Prostate gland (tissue), 2 donors: ENCODE results near the gene TBL3. TPM values are rescaled to one million over a fixed set of nuclear protein-coding genes. Genes with fewer than 3 reads are reported as not detected.

Experiments
- DNase-seq: peaks from one replicate; pipeline ENCODE4 v3.0.0-alpha.2; 2019; ENCODE audit warnings: low spot score
- H3K27ac ChIP-seq, 2 donors: fragments of 200-600 bp; sonication (generic); 2 replicates each; pipeline ENCODE4 v1.5.1; 2017 to 2019
- H3K27me3 ChIP-seq: fragments of 200-600 bp; sonication (generic); replicated peaks from 2 replicates; pipeline ENCODE4 v1.5.1; 2019; ENCODE audit not compliant: insufficient read depth
- H3K36me3 ChIP-seq, 2 donors: fragments of 200-600 bp; sonication (generic); 1 replicate in 1 of 2; 2 replicates in 1 of 2; pipeline versions ENCODE4 v1.5.1 to v1.8.1; 2017 to 2019
- H3K4me1 ChIP-seq: fragments of 200-600 bp; sonication (generic); replicated peaks from 2 replicates; pipeline ENCODE4 v1.5.1; 2019
- H3K4me3 ChIP-seq, 2 donors: fragments of 200-600 bp; sonication (generic); 2 replicates each; pipeline ENCODE4 v1.5.1; 2017 to 2019
- H3K9me3 ChIP-seq: fragments of 200-600 bp; sonication (generic); 2 replicates; pipeline ENCODE4 v1.5.1; 2017
- POLR2A ChIP-seq: fragments of 450-650 bp; IDR thresholded peaks from one replicate; pipeline ENCODE4 v1.6.1; 2016; ENCODE audit warnings: antibody characterized with exemption, mild to moderate bottlenecking
- POLR2AphosphoS5 ChIP-seq: sonication (generic); formaldehyde crosslinking; IDR thresholded peaks from one replicate; pipeline ENCODE4 v1.6.1; 2017; ENCODE audit warnings: antibody characterized with exemption
- WGBS: methylation state at CpG from one replicate; pipeline ENCODE4 v1.1.5; 2018; 5-methylcytosine and 5-hydroxymethylcytosine counted together
- intact Hi-C: fragments of 100-400 bp; cut with DNase I; formaldehyde crosslinking; loops from one replicate; pipeline ENCODE4 v1.14.2; 2022
- total RNA-seq, 2 donors: library from RNA; depleted of rRNA; stranded (reverse); fragments of >200 nt; gene quantifications; one replicate each; pipeline ENCODE4 v1.1.0, GENCODE V29; 2016
- TF ChIP-seq, protein P1 (sequence below), 4 experiments: fragments of 200-600 bp in 2 of 4; fragments of 450-650 bp in 2 of 4; sonication (generic) in 2 of 4; IDR thresholded peaks; 1 replicate in 3 of 4; 2 replicates in 1 of 4; pipeline ENCODE4 v1.5.1; 2016 to 2019; ENCODE audit warnings: antibody characterized with exemption in 4 of 4, mild to moderate bottlenecking in 2 of 4, moderate library complexity in 2 of 4

The TBL3 gene
- total RNA-seq, 2 donors from 2014 or later, result 54.3 to 57.1 TPM

DNA sequence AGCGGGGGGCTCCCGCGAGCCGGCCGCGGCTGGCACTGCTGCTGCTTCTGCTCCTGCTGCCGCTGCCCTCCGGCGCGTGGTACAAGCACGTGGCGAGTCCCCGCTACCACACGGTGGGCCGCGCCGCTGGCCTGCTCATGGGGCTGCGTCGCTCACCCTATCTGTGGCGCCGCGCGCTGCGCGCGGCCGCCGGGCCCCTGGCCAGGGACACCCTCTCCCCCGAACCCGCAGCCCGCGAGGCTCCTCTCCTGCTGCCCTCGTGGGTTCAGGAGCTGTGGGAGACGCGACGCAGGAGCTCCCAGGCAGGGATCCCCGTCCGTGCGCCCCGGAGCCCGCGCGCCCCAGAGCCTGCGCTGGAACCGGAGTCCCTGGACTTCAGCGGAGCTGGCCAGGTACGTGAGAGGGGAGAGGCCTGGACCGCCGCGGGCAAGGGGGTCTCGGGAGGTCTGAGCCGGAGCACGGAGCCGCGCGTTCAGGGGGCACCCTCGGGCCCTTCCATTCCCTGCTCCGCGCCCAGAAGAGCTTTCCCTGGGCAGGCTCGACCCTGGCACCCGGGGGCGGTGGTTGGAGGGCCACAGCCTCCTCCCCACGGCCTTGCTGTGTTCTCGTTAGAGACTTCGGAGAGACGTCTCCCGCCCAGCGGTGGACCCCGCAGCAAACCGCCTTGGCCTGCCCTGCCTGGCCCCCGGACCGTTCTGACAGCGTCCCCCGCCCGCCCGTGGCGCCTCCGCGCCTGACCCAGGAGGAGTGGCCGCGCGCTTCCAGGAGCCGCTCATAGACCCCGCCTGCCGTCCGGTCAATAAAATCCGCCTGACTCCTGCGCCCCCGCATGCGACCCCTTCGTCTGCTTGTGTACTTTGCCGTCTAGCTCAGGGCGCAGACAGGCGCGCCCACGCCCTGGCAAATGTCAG lies 48.3 kb downstream of the TBL3 start:
- Histone ChIP-seq H3K27me3 (peaks cover 5% of the 10 kb centered on the region), H3K27ac (no peak overlapping the region), H3K36me3 (no peaks in the 10 kb centered on the region), H3K4me3 (no peak overlapping the region), H3K9me3 (no peaks in the 10 kb centered on the region), H3K4me1 (peaks cover 9% of the 10 kb centered on the region)
- WGBS, result under 1% methylated on average over 33 of the region's 96 CpGs
- intact Hi-C loops, result loop anchor here (10.0 kb wide), 1 partner anchor 225 kb away; no protein-coding TSS in a partner anchor
- DNase-seq, result no peak
- no peak for TF ChIP-seq POLR2A
- TF ChIP-seq, protein P1, sequence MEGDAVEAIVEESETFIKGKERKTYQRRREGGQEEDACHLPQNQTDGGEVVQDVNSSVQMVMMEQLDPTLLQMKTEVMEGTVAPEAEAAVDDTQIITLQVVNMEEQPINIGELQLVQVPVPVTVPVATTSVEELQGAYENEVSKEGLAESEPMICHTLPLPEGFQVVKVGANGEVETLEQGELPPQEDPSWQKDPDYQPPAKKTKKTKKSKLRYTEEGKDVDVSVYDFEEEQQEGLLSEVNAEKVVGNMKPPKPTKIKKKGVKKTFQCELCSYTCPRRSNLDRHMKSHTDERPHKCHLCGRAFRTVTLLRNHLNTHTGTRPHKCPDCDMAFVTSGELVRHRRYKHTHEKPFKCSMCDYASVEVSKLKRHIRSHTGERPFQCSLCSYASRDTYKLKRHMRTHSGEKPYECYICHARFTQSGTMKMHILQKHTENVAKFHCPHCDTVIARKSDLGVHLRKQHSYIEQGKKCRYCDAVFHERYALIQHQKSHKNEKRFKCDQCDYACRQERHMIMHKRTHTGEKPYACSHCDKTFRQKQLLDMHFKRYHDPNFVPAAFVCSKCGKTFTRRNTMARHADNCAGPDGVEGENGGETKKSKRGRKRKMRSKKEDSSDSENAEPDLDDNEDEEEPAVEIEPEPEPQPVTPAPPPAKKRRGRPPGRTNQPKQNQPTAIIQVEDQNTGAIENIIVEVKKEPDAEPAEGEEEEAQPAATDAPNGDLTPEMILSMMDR (IDR thresholded peaks at IDR 0.05), result no peak
- no peak for TF ChIP-seq POLR2AphosphoS5

DNA sequence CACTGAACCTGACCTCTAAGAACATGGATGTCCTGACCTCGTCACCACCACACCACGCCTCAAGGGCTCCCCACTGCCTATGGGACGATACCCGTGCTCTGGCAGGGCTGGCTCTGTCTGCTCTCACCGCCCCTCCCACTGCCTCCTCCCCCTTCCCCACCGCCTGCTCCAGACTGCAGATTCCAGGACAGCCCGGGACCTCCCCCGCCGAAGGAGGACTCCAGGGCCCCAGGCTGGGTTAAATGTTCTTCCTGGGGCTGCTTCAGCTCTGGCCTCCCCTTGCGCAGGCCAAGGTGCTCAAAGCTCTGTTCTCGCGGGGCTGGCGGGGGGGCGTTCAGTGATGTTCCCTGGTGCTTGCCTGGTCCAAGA lies 50.9 kb downstream of the TBL3 start:
- WGBS, result 1% methylated on average over 14 of the region's 14 CpGs
- no peak for DNase-seq
- H3K4me1 ChIP-seq, result peaks cover 9% of the 10 kb centered on the region
- H3K36me3 ChIP-seq, result no peaks in the 10 kb centered on the region
- intact Hi-C loops, result loop anchor here (2.0 to 10.0 kb wide), 2 partner anchors 118 to 222 kb away; no protein-coding TSS in a partner anchor
- H3K9me3 ChIP-seq, result no peaks in the 10 kb centered on the region
- H3K27me3 ChIP-seq, result peaks cover 5% of the 10 kb centered on the region
- no peak for TF ChIP-seq POLR2A
- no peak for TF ChIP-seq POLR2AphosphoS5
- TF ChIP-seq, protein P1 (IDR thresholded peaks at IDR 0.05), result no peak
- peak overlapping the region in 1 of 2 donors; percentile 71 for H3K27ac ChIP-seq
- peak overlapping the region in 1 of 2 donors; percentile 23 for H3K4me3 ChIP-seq

GRCh38 chr16:2023092-2024031 lies 51.5 kb downstream of the TBL3 start:
- peak; percentile 92 for DNase-seq
- H3K9me3 ChIP-seq, result no peaks in the 10 kb centered on the region
- peaks cover 10% of the 10 kb centered on the region for H3K4me1 ChIP-seq
- TF ChIP-seq POLR2AphosphoS5 (peak; percentile 88), POLR2A (peak; percentile 58)
- TF ChIP-seq, protein P1 (IDR thresholded peaks at IDR 0.05), result peak; percentile 97 to 100 (median 99)
- intact Hi-C loops, result loop anchor here (2.0 to 10.0 kb wide), 2 partner anchors 117 to 221 kb away; no protein-coding TSS in a partner anchor
- H3K4me3 ChIP-seq, result peak overlapping the region in 1 of 2 donors; percentile 23
- H3K36me3 ChIP-seq, result no peaks in the 10 kb centered on the region
- peak overlapping the region; percentile 67 to 71 for H3K27ac ChIP-seq
- WGBS, result 7% methylated on average over 43 of the region's 53 CpGs
- H3K27me3 ChIP-seq, result peaks cover 5% of the 10 kb centered on the region

DNA sequence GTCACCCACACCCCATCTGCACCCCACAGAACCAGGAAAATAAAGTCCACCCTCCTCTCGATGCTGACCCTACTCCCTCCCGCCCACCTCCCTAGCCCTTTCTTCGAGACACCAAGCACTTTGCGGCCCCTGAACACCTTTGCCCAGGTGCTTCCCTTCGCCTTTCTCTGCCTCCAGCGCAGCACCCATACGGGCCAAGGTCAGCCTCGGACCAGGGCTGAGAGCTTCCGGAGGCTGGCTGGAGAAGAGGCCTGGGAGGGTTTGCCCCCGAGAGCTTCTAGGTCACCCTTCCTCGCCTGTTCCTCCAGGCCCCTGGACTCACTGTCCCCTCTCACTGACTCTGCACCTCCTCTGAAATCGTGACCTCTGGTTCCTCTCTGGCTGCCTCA lies 52.2 kb downstream of the TBL3 start:
- Histone ChIP-seq H3K27ac (peak overlapping the region in 1 of 2 donors; percentile 67), H3K9me3 (no peaks in the 10 kb centered on the region), H3K27me3 (peaks cover 5% of the 10 kb centered on the region), H3K36me3 (no peaks in the 10 kb centered on the region), H3K4me3 (no peak overlapping the region), H3K4me1 (peaks cover 14% of the 10 kb centered on the region)
- 95% methylated on average over 12 of the region's 12 CpGs for WGBS
- DNase-seq, result no peak
- intact Hi-C loops, result loop anchor here (10.0 kb wide), 1 partner anchor 221 kb away; no protein-coding TSS in a partner anchor
- TF ChIP-seq POLR2AphosphoS5 (no peak), POLR2A (no peak)
- TF ChIP-seq, protein P1 (IDR thresholded peaks at IDR 0.05), result no peak
